H9 (cell line): ENCODE data around the gene C1QBP. TPM values are rescaled to one million over a fixed set of nuclear protein-coding genes. Genes with fewer than 3 reads are reported as not detected.

Experiments used
- DNase-seq: peaks from one replicate; pipeline ENCODE4 v3.0.0-alpha.2; 2017
- H2AFZ ChIP-seq: one replicate; pipeline ENCODE4 v1.6.1; 2013; ENCODE audit warnings: mild to moderate bottlenecking, low read length, control low read depth, moderate library complexity
- H2AK5ac ChIP-seq: 2 replicates; pipeline ENCODE4 v1.6.1; 2013; ENCODE audit warnings: low read length, control low read depth, mixed read lengths; ENCODE audit not compliant: insufficient read length
- H2BK120ac ChIP-seq: one replicate; pipeline ENCODE4 v1.6.1; 2013; ENCODE audit warnings: low read depth, mild to moderate bottlenecking, low read length, control low read depth, inconsistent platforms; ENCODE audit not compliant: poor library complexity, severe bottlenecking
- H2BK12ac ChIP-seq: 2 replicates; pipeline ENCODE4 v1.6.1; 2013; ENCODE audit warnings: low read length, control low read depth, mixed read lengths, low read depth; ENCODE audit not compliant: insufficient read length
- H2BK15ac ChIP-seq: 2 replicates; pipeline ENCODE4 v1.6.1; 2013; ENCODE audit warnings: low read depth, low read length, control low read depth
- H2BK20ac ChIP-seq: one replicate; pipeline ENCODE4 v1.6.1; 2013; ENCODE audit warnings: low read depth, mild to moderate bottlenecking, low read length, control low read depth, inconsistent platforms; ENCODE audit not compliant: poor library complexity, severe bottlenecking
- H2BK5ac ChIP-seq: 2 replicates; pipeline ENCODE4 v1.6.1; 2013; ENCODE audit warnings: low read length, control low read depth, mixed read lengths; ENCODE audit not compliant: insufficient read length
- H3K14ac ChIP-seq: 2 replicates; pipeline ENCODE4 v1.6.1; 2013; ENCODE audit warnings: low read length, control low read depth; ENCODE audit not compliant: insufficient read depth
- H3K18ac ChIP-seq: 2 replicates; pipeline ENCODE4 v1.6.1; 2013; ENCODE audit warnings: low read depth, mild to moderate bottlenecking, mixed read lengths, low read length, control low read depth; ENCODE audit not compliant: insufficient read length
- H3K23ac ChIP-seq: 2 replicates; pipeline ENCODE4 v1.6.1; 2013; ENCODE audit warnings: low read length, control low read depth, mixed read lengths, low read depth; ENCODE audit not compliant: insufficient read length
- H3K23me2 ChIP-seq: 2 replicates; pipeline ENCODE4 v1.6.1; 2013; ENCODE audit warnings: low read depth, mild to moderate bottlenecking, mixed read lengths, low read length, control low read depth; ENCODE audit not compliant: insufficient read length, poor library complexity, severe bottlenecking
- H3K27ac ChIP-seq: 2 replicates; pipeline ENCODE4 v1.5.1; 2013; ENCODE audit warnings: low read length, control low read depth, mixed read lengths, low read depth; ENCODE audit not compliant: insufficient read length
- H3K27me3 ChIP-seq: 2 replicates; pipeline ENCODE4 v1.6.1; 2013; ENCODE audit warnings: low read length, control low read depth, inconsistent platforms; ENCODE audit not compliant: insufficient read depth
- H3K4ac ChIP-seq: 2 replicates; pipeline ENCODE4 v1.6.1; 2013; ENCODE audit warnings: low read depth, mild to moderate bottlenecking, control low read depth, inconsistent platforms, low read length, moderate library complexity
- H3K4me1 ChIP-seq: 2 replicates; pipeline ENCODE4 v1.6.1; 2013; ENCODE audit warnings: low read length, control low read depth, inconsistent platforms; ENCODE audit not compliant: insufficient read depth
- H3K4me2 ChIP-seq: 2 replicates; pipeline ENCODE4 v1.6.1; 2013; ENCODE audit warnings: low read length, control low read depth, mixed read lengths; ENCODE audit not compliant: insufficient read length, insufficient read depth
- H3K56ac ChIP-seq: 2 replicates; pipeline ENCODE4 v1.6.1; 2013; ENCODE audit warnings: low read depth, mild to moderate bottlenecking, mixed read lengths, low read length, control low read depth; ENCODE audit not compliant: insufficient read length
- H3K79me1 ChIP-seq: 2 replicates; pipeline ENCODE4 v1.6.1; 2013; ENCODE audit warnings: low read depth, mild to moderate bottlenecking, moderate library complexity, low read length, control low read depth, inconsistent platforms; ENCODE audit not compliant: insufficient read depth, poor library complexity, severe bottlenecking
- H3K79me2 ChIP-seq: 2 replicates; pipeline ENCODE4 v1.6.1; 2013; ENCODE audit warnings: low read length, control low read depth, inconsistent platforms; ENCODE audit not compliant: insufficient read depth
- H3K9ac ChIP-seq: 2 replicates; pipeline ENCODE4 v1.6.1; 2013; ENCODE audit warnings: low read length, control low read depth, mixed read lengths; ENCODE audit not compliant: insufficient read length; ENCODE audit errors: extremely low read depth
- H3K9me3 ChIP-seq: one replicate; pipeline ENCODE4 v1.6.1; 2013; ENCODE audit warnings: low read depth, low read length, inconsistent platforms; ENCODE audit not compliant: control insufficient read depth
- H3T11ph ChIP-seq: one replicate; pipeline ENCODE4 v1.6.1; 2013; ENCODE audit warnings: mild to moderate bottlenecking, low read length, control low read depth, inconsistent platforms
- H4K20me1 ChIP-seq: one replicate; pipeline ENCODE4 v1.6.1; 2013; ENCODE audit not compliant: control insufficient read depth, insufficient read length, insufficient read depth
- H4K5ac ChIP-seq: 2 replicates; pipeline ENCODE4 v1.6.1; 2013; ENCODE audit warnings: low read depth, mild to moderate bottlenecking, mixed read lengths, low read length, control low read depth; ENCODE audit not compliant: insufficient read length
- H4K8ac ChIP-seq: replicated peaks from 2 replicates; pipeline ENCODE4 v1.6.1; 2013; ENCODE audit warnings: low read length, control low read depth, mixed read lengths, low read depth; ENCODE audit not compliant: insufficient read length
- H4K91ac ChIP-seq: 2 replicates; pipeline ENCODE4 v1.6.1; 2013; ENCODE audit warnings: low read depth, mild to moderate bottlenecking, moderate library complexity, mixed read lengths, low read length, control low read depth; ENCODE audit not compliant: insufficient read length
- H3K27ac Mint-ChIP-seq, 3 experiments: 2 replicates in 2 of 3; 3 replicates in 1 of 3; pipeline ENCODE4 v1.8.0; 2020 to 2021; ENCODE audit warnings: mixed read lengths in 3 of 3, mild to moderate bottlenecking in 1 of 3, moderate library complexity in 1 of 3
- H3K27me3 Mint-ChIP-seq: 2 replicates; pipeline ENCODE4 v1.8.0; 2021; ENCODE audit warnings: low read depth, mild to moderate bottlenecking, moderate library complexity, mixed read lengths
- H3K36me3 Mint-ChIP-seq, 3 experiments: 2 replicates in 2 of 3; 3 replicates in 1 of 3; pipeline ENCODE4 v1.8.0; 2020 to 2021; ENCODE audit warnings: low read depth in 3 of 3, mixed read lengths in 3 of 3; ENCODE audit not compliant: insufficient read depth in 1 of 3
- H3K4me1 Mint-ChIP-seq, 2 experiments: 2 replicates each; pipeline ENCODE4 v1.8.0; 2020; ENCODE audit warnings: mixed read lengths in 2 of 2
- H3K4me3 Mint-ChIP-seq, 2 experiments: 2 replicates in 1 of 2; 3 replicates in 1 of 2; pipeline ENCODE4 v1.8.0; 2020 to 2021; ENCODE audit warnings: mild to moderate bottlenecking in 2 of 2, mixed read lengths in 2 of 2, moderate library complexity in 1 of 2
- H3K9me3 Mint-ChIP-seq, 2 experiments: 2 replicates in 1 of 2; 3 replicates in 1 of 2; pipeline ENCODE4 v1.8.0; 2020; ENCODE audit warnings: mild to moderate bottlenecking in 2 of 2, mixed read lengths in 2 of 2, moderate library complexity in 1 of 2
- CTCF ChIP-seq: fragments of 200-600 bp; sonication (generic); conservative IDR thresholded peaks from 3 replicates; pipeline ENCODE4 v1.8.0; 2021; ENCODE audit warnings: antibody characterized with exemption, mild to moderate bottlenecking
- WGBS: extraction: QIAGEN DNeasy Blood & Tissue Kit; methylation state at CpG from one replicate; pipeline ENCODE4 v1.1.7; 2013; ENCODE audit warnings: missing lambda C conversion rate, low lambda C conversion rate, mixed read lengths; ENCODE audit not compliant: insufficient read length; ENCODE audit errors: extremely low coverage; 5-methylcytosine and 5-hydroxymethylcytosine counted together
- total RNA-seq: library from RNA; stranded (reverse); gene quantifications from 2 replicates; pipeline ENCODE4 v1.2.1, GENCODE V29; 2021

C1QBP gene
- total RNA-seq, 1 experiment from 2014 or later: 390 TPM

GRCh38 chr17:5399767-5400166, 39.2 kb downstream of the C1QBP start:
- Histone ChIP-seq H3K23ac (no peak overlapping the region), H2BK120ac (no peak overlapping the region), H3K79me2 (0 out of 2 replicates have a peak, but pooled peaks cover 1% of the 10 kb centered on the region), H3K79me1 (peaks cover 3% of the 10 kb centered on the region), H3K27ac (no peak overlapping the region), H3K9ac (no peak overlapping the region), H3K4me1 (no peaks in the 10 kb centered on the region), H3K56ac (no peak overlapping the region), H3K27me3 (no peaks in the 10 kb centered on the region), H3K9me3 (no peaks in the 10 kb centered on the region), H3K14ac (no peak overlapping the region), H2AFZ (no peak overlapping the region), H2BK20ac (no peak overlapping the region), H4K20me1 (no peaks in the 10 kb centered on the region), H4K5ac (no peak overlapping the region), H2AK5ac (no peak overlapping the region), H3K18ac (no peak overlapping the region), H2BK12ac (no peak overlapping the region), H3K4ac (no peak overlapping the region), H3K23me2 (no peaks in the 10 kb centered on the region), H3K4me2 (no peak overlapping the region), H3T11ph (no peak overlapping the region), H2BK15ac (no peak overlapping the region), H2BK5ac (no peak overlapping the region), H4K91ac (no peak overlapping the region), H4K8ac (no peak overlapping the region)
- Mint-ChIP-seq H3K9me3 (no peaks in the 10 kb centered on the region), H3K4me3 (no peak overlapping the region), H3K27me3 (no peaks in the 10 kb centered on the region), H3K36me3 (peaks cover 40 to 86% (median 51%) of the 10 kb centered on the region in 3 experiments; a peak in 6 of 7 replicates), H3K4me1 (no peaks in the 10 kb centered on the region), H3K27ac (no peak overlapping the region)
- no peak for DNase-seq
- no CpG with 5 or more reads among the region's 6 CpGs for WGBS
- no peak for TF ChIP-seq CTCF
